ENCODE results near the gene RNF113B. TPM values are rescaled to one million over a fixed set of nuclear protein-coding genes. Genes with fewer than 3 reads are reported as not detected.

RNF113B gene
- total and polyA plus RNA-seq, 2 of the 13 experiments (the other 11 are each of a cell fraction or from before 2014, with no cell fraction given): not detected

DNA sequence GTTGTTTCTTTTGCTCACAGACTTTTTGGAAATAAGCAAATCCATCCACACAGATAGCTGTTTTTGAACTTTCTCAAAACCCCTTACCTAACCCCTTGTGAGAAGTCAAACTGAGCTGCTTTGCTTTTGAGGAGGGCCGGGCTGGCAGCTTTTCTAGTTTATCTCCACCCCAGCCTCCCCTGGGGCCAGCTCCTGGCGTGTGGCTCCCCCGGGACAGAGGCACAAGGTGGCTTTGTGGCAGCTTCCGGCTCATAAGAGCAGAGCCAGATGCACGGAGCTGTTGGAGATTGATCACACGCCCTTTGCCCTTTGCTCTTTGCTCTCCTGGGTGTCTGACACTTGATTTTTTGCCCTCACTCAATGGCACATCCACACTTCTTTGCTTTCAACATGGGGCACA, 24.9 kb upstream of the RNF113B start (continued):
- TF ChIP-seq, protein P1, sequence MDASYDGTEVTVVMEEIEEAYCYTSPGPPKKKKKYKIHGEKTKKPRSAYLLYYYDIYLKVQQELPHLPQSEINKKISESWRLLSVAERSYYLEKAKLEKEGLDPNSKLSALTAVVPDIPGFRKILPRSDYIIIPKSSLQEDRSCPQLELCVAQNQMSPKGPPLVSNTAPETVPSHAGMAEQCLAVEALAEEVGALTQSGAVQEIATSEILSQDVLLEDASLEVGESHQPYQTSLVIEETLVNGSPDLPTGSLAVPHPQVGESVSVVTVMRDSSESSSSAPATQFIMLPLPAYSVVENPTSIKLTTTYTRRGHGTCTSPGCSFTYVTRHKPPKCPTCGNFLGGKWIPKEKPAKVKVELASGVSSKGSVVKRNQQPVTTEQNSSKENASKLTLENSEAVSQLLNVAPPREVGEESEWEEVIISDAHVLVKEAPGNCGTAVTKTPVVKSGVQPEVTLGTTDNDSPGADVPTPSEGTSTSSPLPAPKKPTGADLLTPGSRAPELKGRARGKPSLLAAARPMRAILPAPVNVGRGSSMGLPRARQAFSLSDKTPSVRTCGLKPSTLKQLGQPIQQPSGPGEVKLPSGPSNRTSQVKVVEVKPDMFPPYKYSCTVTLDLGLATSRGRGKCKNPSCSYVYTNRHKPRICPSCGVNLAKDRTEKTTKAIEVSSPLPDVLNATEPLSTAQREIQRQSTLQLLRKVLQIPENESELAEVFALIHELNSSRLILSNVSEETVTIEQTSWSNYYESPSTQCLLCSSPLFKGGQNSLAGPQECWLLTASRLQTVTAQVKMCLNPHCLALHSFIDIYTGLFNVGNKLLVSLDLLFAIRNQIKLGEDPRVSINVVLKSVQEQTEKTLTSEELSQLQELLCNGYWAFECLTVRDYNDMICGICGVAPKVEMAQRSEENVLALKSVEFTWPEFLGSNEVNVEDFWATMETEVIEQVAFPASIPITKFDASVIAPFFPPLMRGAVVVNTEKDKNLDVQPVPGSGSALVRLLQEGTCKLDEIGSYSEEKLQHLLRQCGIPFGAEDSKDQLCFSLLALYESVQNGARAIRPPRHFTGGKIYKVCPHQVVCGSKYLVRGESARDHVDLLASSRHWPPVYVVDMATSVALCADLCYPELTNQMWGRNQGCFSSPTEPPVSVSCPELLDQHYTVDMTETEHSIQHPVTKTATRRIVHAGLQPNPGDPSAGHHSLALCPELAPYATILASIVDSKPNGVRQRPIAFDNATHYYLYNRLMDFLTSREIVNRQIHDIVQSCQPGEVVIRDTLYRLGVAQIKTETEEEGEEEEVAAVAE (CRISPR knock-in tag; IDR thresholded peaks at IDR 0.05; ENCODE audit: borderline replicate concordance): no peak
- TF ChIP-seq PHB2 (IDR thresholded peaks at IDR 0.05; ENCODE audit: partially characterized antibody): no peak
- no peak for TF ChIP-seq ZNF263 (CRISPR knock-in tag; IDR thresholded peaks at IDR 0.05)
- TF ChIP-seq, protein P2, sequence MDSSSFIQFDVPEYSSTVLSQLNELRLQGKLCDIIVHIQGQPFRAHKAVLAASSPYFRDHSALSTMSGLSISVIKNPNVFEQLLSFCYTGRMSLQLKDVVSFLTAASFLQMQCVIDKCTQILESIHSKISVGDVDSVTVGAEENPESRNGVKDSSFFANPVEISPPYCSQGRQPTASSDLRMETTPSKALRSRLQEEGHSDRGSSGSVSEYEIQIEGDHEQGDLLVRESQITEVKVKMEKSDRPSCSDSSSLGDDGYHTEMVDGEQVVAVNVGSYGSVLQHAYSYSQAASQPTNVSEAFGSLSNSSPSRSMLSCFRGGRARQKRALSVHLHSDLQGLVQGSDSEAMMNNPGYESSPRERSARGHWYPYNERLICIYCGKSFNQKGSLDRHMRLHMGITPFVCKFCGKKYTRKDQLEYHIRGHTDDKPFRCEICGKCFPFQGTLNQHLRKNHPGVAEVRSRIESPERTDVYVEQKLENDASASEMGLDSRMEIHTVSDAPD (CRISPR knock-in tag; IDR thresholded peaks at IDR 0.05): peak; percentile 51; the same call in 1 of the 2 replicates
- no peak for TF ChIP-seq GLI4 (CRISPR knock-in tag; IDR thresholded peaks at IDR 0.05; ENCODE audit: borderline replicate concordance)
- TF ChIP-seq SNRNP70 (IDR thresholded peaks at IDR 0.05; ENCODE audit: low read depth, low read length): no peak
- no peak for TF ChIP-seq ZNF713 (CRISPR knock-in tag; IDR thresholded peaks at IDR 0.05)
- no peak for TF ChIP-seq ZMAT3 (CRISPR knock-in tag; conservative IDR thresholded peaks at IDR 0.05)
- no peak for TF ChIP-seq GABPA (IDR thresholded peaks at IDR 0.05; ENCODE audit: low read depth, low read length)
- TF ChIP-seq GABPA (CRISPR knock-in tag; IDR thresholded peaks at IDR 0.05; ENCODE audit: low read depth): 0 out of 2 replicates have a peak, but pooled peaks have one; percentile 43
- TF ChIP-seq HNF4A (CRISPR knock-in tag; IDR thresholded peaks at IDR 0.05): peak; percentile 97
- TF ChIP-seq ZNF547 (CRISPR knock-in tag; IDR thresholded peaks at IDR 0.05): no peak
- peak; percentile 82 for TF ChIP-seq RBM22 (optimal IDR thresholded peaks at IDR 0.05; ENCODE audit: low read length)
- TF ChIP-seq KMT2A (CRISPR knock-in tag; IDR thresholded peaks at IDR 0.05): 0 out of 2 replicates have a peak, but pooled peaks have one; percentile 47
- TF ChIP-seq ZNF383 (CRISPR knock-in tag; IDR thresholded peaks at IDR 0.05; ENCODE audit: borderline replicate concordance): no peak
- TF ChIP-seq ZNF331 (CRISPR knock-in tag; IDR thresholded peaks at IDR 0.05): peak; percentile 23; the same call in 1 of the 2 replicates
- TF ChIP-seq ETV5 (CRISPR knock-in tag; IDR thresholded peaks at IDR 0.05; ENCODE audit: borderline replicate concordance): peak; percentile 77
- TF ChIP-seq MIER2 (CRISPR knock-in tag; IDR thresholded peaks at IDR 0.05): no peak
- peak; percentile 32; the same call in 1 of the 2 replicates for TF ChIP-seq RCOR2 (CRISPR knock-in tag; IDR thresholded peaks at IDR 0.05)
- TF ChIP-seq TEAD2 (CRISPR knock-in tag; IDR thresholded peaks at IDR 0.05): no peak
- TF ChIP-seq, protein P3, sequence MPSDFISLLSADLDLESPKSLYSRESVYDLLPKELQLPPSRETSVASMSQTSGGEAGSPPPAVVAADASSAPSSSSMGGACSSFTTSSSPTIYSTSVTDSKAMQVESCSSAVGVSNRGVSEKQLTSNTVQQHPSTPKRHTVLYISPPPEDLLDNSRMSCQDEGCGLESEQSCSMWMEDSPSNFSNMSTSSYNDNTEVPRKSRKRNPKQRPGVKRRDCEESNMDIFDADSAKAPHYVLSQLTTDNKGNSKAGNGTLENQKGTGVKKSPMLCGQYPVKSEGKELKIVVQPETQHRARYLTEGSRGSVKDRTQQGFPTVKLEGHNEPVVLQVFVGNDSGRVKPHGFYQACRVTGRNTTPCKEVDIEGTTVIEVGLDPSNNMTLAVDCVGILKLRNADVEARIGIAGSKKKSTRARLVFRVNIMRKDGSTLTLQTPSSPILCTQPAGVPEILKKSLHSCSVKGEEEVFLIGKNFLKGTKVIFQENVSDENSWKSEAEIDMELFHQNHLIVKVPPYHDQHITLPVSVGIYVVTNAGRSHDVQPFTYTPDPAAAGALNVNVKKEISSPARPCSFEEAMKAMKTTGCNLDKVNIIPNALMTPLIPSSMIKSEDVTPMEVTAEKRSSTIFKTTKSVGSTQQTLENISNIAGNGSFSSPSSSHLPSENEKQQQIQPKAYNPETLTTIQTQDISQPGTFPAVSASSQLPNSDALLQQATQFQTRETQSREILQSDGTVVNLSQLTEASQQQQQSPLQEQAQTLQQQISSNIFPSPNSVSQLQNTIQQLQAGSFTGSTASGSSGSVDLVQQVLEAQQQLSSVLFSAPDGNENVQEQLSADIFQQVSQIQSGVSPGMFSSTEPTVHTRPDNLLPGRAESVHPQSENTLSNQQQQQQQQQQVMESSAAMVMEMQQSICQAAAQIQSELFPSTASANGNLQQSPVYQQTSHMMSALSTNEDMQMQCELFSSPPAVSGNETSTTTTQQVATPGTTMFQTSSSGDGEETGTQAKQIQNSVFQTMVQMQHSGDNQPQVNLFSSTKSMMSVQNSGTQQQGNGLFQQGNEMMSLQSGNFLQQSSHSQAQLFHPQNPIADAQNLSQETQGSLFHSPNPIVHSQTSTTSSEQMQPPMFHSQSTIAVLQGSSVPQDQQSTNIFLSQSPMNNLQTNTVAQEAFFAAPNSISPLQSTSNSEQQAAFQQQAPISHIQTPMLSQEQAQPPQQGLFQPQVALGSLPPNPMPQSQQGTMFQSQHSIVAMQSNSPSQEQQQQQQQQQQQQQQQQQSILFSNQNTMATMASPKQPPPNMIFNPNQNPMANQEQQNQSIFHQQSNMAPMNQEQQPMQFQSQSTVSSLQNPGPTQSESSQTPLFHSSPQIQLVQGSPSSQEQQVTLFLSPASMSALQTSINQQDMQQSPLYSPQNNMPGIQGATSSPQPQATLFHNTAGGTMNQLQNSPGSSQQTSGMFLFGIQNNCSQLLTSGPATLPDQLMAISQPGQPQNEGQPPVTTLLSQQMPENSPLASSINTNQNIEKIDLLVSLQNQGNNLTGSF (CRISPR knock-in tag; IDR thresholded peaks at IDR 0.05): no peak
